Stimulated activated CD8-positive, alpha-beta memory T cell treated with anti-CD3 and anti-CD28 coated beads, Interleukin-4, amount 100 ng/mL, for 1 hour (primary cell): ENCODE measurements around the gene FLOT2.
"Not testable (repeated sequence)": the region's sequence is repeated elsewhere in the genome, so short reads cannot be mapped to it uniquely, and the experiment has no call there.

Source experiments
- DNase-seq, 2 donors: peaks; one replicate each; pipeline ENCODE4 v3.0.0-alpha.2; 2020; ENCODE audit warnings: low read depth in 2 of 2, low spot score in 1 of 2

FLOT2 gene

DNA sequence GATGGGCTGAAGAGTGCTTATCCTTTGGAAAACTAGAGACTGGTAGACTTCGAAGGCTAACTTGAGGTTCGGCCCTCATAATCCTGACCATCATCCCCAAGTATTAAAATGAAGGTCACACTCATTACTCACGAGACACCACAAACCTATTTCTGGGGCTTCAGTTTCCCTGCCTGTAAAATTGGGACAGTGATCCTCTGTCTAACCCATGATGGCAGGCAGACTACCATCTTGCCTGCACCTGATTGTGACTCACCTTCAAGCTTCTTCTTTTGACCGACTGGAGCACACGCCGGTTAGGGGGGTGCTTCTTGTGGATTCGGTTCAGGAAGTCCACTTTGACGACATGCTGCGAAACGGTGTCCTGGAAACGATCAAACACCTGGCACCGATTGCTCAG is 19.5 kb upstream of the FLOT2 start:
- no peak for DNase-seq

DNA sequence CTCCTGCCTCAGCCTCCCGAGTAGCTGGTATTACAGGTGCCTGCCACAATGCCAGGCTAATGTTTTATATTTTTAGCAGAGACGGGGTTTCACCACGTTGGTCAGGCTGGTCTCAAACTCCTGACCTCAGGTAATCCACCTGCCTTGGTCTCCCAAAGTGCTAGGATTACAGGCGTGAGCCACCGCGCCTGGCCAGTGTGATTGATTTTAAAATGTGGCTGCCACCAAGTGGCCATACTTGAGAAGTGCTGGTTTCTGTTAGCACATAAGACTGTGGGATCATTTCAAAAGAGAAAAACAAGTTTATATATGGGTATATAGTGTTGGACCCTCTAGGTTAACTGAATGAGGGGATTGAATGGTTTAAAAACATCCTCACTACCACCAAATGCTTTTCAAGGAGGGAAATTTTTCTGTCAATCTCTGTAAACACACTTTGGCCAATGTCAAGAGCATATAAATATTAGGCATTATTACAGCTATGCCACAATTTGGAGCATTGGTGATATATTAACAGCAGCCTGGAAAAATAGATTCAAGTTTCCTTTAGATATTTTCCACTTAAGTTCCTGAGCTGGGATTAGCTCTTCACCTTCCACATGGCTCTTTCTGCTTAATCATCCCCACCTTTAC is 18.9 kb upstream of the FLOT2 start:
- DNase-seq = no peak

DNA sequence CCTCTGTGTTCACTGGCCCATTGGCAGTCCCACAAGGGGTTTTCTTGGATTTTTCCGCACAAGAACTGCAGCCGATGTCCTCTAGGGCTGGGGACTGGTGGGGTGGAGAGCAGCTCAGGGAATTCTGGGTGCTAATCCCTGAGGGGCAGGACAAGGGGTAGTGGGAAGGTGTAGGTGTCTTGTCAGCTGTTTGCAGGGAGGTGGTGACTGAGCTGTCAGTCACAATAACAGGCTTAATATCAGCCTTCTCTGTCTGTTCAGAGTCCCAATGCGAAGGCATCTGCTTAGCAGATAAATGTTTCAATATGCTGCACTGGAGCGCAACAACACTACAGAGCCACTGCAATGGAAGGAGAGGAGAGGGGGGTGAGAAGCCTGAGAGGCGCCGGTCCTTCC is 15.4 kb upstream of the FLOT2 start:
- DNase-seq = no peak

DNA sequence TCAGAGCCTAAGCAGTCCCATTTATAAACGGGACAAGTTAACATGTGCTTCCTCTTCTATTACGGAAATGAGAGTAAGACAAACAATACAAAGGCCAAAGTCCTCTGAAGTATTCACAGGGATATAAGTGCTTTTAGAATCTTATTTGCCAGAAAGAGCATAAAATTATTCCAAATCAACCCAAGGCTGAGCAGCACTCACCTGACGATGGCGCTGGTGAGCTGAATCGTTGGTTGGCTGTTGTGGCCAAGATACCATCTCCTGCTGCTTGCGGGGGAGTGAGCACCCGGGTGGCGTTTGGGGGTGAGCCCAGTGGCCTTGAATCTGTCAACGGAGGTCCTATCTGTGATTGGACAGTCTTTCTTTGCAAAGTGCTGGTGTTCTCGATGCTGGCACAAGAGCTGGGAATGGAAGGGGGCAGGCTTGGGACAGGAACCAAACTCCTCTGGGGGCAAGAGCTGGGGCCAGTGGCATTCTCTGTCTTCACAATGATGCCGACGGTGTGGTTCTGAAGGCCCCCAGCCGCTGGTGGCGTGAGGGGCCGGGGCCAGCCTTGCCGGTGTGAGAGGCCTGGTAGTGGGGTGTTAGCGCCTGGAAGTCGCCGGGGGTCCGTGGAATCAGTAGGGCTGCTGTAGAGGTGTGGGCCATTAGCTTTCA is 14.9 kb upstream of the FLOT2 start:
- no peak for DNase-seq

- no peak for DNase-seq
Observed at GRCh38 chr17:28911411-28912045, 14.0 kb upstream of the FLOT2 start.

GRCh38 chr17:28910534-28910933 is 13.0 kb upstream of the FLOT2 start:
- no peak for DNase-seq

- DNase-seq = no peak
Observed at GRCh38 chr17:28908640-28909167, 11.2 kb upstream of the FLOT2 start.

DNA sequence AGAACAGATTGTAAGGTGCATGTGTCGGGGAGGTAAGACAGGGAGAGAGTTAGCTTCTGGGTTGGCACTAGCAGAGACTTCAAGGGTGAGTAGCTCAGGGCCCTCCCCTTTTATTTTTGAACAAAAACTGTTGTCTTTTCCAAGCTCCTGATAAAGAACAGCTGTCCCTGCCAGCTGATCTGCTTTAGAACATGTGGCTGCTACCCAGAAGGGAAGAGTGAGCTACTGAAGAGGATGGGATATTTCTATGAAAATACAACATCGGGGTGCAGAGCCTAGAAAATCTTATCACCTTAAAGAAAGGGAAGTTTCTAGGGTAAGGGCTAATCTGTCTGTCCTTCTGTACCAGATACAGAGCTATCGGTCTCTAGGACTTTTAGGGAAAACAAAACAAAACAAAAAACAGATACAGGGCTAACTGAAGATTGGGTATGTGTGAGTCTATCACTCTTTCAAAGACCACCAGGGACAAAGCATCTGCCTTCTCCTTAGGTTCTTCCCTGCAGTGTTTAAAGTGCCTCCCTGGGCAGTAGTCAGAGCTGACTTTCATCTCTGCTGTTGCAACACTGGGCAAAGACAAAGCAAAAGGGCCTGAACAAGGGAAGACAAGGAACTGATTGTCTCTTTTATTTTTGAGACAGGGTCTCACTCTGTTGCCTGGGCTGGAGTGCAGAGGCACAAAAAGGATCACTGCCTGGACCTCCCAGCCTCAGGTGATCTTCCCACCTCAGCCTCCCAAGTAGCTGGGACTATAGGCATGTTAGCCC is 10.4 kb upstream of the FLOT2 start:
- DNase-seq = no peak

DNA sequence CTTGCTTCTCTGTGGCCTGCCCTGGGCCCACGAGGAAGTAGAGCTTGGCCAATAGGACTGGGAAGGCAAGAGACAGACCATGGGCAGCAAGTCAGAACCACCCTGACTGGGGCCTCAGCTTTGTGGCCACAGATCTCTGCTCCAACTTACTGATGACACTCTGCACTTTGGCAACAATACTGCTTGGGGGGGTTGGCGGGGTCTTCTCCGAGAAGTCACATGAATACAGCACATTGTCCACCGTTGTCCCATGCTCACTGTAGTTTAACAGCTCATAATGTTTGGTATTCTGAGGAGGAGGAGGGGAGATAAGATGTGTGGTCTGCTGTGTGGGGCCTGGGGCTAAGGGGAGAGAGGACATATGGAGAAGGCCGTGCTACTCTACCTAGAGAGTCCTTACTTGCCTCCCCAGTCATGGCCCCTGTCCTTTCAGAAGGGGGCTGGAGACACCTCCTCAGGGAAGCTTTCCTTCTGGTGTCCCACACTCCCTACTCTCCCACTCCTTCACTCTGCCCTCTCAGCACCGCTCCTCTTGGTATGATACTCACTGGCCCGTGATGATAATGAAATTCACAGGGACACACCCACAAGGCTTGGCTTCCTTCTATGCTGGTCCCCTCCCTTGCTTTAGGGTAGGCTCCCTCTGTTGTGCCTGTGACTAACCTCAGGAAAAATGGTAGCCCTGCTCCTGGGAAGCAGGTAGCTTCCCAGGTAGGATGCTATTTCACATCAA is 9.3 kb upstream of the FLOT2 start:
- no peak for DNase-seq

- DNase-seq = no peak
Observed at GRCh38 chr17:28906276-28906675, 8.7 kb upstream of the FLOT2 start.

DNA sequence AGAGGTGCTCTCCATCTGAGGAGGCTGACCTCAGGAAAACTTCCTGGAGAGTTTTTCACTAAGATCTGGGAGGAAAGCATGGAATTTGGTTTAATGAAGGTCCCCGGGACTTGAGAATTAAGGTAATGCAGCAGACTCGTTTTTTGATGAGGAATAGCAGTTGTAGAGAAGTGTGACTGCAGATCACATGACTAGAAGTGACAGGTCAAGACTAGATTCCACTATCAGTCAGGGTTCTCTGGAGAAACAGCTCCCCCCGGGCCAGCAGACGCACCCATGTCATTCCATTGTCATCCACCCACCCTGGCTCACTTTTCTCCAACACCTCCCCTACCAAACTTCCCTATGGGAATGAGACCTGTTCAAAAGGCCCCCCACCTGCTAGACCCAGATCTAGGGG is 7.3 kb upstream of the FLOT2 start:
- DNase-seq = no peak

- not testable (repeated sequence) for DNase-seq
Observed at GRCh38 chr17:28903546-28903841, 6.0 kb upstream of the FLOT2 start.

DNA sequence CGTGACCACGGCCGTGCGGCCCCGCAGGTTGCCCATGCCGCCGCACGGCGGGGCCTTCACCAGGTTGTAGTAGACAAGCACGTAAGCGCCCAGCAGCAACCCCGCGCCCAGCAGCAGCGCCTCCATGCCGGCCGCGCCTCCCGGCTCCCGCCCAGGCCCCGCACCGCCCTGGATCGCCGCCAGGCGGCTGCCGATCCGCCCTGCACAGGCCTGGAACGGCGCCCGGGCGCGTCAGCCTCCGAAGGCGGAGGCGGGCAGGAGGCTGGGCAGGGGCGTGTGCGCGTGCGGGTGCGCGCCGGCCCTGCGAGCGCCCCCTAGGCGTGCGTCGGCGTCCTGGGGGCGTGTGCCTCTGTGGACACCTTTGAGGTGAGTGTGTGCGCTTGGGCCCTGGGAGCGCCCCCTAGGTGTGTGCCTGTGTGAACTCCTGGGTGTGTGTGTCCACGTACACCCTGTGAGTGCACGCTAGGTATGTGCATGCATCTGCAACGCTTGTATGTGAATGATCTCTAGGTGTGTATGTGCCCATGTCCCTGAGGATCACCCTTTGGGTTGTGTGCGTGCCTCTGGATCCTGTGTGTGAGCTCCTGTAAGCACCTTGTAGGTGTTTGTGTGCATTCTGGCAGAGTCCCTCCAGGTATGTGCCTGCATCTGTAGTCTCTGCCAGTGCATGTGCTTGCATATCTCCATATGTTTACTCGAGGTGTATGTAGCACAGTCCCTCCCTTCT is 5.4 kb upstream of the FLOT2 start, which contains the start of gene DHRS13:
DHRS13 (minus strand) TSS at position 261 of the 727 bp plus-strand sequence; CDS start at position 126, 135 bp downstream.
- peak; percentile 76 to 88 for DNase-seq

- peak in 1 of 2 donors; percentile 33 for DNase-seq
Observed at GRCh38 chr17:28901866-28902818, 4.6 kb upstream of the FLOT2 start.

DNA sequence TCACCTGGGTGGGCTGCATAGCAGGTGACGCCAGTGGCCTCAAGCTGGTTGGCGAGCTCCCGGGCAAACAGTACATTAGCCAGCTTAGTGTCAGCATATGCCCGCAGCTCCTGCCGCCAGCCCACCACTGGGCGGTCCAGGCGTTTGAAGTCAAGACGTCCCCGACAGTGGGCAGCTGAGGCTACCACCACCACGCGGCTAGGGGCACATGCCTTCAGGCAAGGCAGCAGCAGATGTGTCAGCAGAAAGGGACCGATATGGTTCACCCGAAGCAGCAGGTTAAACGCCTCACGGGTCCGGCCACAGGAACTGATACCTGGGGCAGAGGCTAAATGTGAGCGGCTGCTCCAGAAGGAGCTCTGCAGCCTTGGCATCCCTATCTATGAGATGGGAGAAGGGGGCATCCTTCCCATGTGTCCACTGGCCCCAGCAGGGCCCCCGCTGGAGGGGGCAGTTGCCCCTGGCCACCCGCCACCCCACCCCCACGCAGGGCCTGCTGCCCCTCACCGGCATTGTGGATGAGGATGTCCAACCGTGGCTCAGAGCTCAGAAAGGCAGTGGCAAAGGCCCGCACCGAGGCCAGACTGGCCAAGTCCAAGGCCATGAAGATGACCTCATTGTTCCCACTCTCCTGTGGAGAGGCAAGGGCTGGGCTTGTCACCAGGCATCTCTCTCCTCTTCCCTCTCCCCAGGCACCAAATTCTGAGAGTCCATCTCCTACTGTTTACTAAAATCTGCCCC is 3.6 kb upstream of the FLOT2 start:
- DNase-seq = no peak

- DNase-seq = no peak
Observed at GRCh38 chr17:28899212-28899815, 1.8 kb upstream of the FLOT2 start.

- DNase-seq = no peak
Observed at GRCh38 chr17:28898527-28898955, 1.0 kb upstream of the FLOT2 start.
